CD4-positive, alpha-beta T cell treated with Interferon gamma for 1 hour (primary cell): ENCODE results near the gene CCDC197.

ENCODE experiments used
- DNase-seq: peaks from one replicate; pipeline ENCODE4 v3.0.0-alpha.2; 2020

The CCDC197 gene

DNA sequence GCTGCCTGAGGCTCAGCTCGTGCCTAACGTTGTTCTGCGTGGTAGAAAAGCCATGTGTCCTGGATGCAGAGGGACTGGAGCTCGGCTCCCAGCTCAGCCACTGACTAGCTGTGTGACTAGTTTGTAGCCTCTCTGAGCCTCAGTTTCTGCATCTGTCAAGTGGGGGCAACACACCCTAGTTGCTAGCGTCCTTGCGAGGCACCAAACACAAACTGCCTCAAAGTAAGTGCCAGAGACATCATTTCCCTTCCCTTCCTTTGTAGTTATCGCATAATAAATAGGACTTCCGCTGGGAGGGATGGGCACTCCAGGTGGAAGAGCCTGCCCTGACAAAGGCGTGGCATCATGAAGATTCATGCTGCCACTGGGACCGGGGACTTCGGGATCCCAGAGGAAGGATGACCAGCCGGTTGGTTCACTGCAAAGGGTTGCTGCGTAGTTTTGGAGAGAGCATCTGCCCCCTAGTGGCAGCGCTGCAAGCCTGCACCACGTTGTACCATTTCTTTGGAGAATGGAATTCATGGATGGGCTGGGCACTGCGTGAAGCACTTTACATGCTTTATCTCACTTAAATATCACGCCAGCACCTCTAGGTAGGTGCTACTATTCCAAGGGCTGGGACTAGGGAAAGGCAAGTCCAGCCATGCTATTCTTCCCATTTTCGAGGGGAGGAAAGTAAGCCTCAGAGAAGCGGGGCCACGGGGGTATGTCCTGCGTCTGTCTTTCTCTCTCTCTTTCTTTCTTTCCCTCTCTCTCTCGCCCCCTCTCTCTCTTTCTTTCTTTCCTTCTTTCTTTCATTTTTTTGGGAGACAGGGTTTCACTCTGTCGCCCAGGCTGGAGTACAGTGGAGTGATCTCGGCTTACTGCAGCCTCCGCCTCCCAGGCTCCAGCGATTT is 4.6 kb downstream of the CCDC197 start:
- peak; percentile 58 for DNase-seq

DNA sequence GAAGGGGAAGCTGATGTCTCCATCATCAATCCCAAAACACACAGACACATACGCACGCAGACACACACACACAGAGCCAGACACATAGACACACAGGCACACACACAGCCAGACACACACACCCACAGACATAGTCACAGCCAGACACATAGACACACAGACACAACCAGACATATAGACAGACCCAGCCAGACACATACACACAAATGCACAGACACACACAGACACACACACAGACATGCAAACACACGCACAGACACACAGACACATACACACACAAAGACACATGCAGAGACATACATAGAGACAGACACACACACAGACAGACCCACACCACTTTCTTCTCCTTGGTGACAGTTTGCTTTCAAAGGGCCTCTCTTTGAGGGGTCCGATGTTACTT is 6.3 kb downstream of the CCDC197 start:
- DNase-seq, result no peak

DNA sequence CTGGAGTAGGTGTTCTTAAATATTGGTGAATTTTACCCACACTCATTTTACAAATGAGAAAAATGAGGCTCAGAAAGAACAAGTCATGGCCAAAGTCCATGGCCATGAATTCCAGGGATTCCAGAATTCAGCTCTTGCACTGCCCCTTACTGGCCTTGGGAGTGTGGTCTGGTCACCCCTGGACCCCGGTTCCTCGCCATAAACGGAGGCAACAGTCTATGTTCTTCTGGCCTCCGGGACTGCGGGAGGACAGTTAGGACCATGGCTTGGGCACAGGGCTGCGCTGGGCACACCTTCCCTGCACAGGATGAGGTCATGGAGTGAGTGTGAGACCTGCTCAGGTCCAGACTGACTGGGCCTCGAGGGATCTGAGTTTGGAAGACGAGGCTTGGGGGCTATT is 6.9 kb downstream of the CCDC197 start:
- no peak for DNase-seq

DNA sequence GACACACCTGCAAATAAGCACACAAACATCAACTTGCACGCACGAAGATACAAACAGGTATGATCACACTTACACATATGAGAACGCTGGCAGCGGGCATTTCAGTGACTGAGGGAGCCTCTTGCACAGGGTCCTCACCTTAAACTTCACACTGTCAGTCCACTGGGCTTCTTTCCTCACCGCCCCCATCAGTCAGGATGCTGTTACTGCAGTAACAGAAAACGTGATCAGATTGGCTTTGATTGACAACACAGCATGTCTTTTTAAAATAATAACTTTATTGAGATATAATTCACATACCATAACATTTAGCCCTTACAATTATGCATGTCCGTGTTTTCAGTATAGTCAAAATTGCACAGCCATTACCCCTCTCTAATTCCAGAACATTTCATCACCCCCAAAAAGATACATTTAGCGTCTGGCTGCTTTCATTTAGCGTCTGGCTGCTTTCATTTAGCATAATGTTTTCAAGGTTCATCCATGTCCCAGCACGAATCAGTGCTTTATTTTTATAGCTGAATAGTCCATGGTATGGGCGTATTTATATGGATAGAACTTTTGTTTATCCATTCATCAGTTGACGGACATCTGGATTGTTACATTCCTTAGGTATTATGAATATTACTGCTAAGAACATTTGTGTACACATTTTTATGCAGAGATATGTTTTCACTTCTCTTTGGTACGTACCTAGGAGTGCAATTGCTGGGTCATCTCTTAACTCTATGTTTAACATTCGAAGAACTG is 8.4 kb downstream of the CCDC197 start:
- DNase-seq, result no peak

DNA sequence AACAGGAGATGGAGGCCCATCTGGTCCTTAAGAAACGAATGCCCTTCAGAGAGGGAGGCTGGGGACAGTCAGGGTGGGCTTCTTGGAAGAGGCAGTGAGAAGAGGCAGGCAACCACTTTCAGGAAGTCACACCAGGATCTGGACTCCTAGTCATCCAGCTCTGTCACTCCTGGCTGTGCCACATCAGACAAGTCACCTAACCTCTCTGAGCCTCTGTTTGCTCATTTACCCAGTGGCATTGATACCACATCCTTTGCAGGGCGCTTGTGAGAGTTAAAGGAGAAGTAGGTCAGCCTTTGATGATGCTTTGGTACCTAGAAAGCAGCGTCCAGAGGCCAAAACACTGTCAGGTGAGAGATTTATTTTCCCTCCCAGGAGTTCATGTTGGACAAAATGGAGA is 11.1 kb downstream of the CCDC197 start:
- DNase-seq, result no peak

DNA sequence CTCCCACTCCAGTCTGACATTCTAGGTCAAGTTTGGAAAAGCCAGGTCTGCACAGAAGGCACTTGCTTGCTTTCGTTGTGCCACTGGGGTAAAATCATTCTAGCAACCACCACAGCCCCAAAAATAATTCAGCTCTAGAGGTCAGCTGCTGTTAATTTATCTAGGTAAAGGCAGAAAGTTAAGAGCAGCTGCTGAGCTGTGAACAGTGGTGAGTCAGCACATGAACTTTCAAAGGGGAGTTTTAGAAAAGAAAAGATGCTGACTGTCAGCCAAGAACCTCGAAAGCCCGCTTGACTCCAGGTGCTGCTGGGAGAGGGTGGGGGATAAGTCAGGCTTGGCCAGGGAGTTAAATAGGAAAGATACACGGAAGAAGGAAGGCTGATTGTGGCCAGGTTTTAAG is 12.7 kb downstream of the CCDC197 start:
- DNase-seq, result no peak

DNA sequence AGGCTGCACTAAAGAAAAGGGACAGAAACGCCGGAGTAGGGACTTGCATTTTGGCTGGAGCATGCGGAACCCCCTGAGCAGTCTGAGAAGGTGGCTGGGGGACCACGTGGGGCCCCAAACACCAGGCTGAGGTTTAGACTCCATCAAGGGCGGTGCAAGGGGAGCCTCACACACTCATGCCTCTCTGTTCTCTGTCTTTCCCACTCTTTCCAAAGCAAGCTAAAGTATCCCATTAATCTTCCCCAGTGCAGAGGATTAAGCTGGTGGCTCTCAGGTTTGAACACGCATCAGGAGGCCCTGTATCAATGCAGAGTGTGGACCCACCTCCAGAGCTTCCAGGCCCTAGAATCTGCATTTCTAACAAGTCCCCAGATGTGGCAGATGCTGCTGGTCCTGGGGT is 13.5 kb downstream of the CCDC197 start:
- no peak for DNase-seq

DNA sequence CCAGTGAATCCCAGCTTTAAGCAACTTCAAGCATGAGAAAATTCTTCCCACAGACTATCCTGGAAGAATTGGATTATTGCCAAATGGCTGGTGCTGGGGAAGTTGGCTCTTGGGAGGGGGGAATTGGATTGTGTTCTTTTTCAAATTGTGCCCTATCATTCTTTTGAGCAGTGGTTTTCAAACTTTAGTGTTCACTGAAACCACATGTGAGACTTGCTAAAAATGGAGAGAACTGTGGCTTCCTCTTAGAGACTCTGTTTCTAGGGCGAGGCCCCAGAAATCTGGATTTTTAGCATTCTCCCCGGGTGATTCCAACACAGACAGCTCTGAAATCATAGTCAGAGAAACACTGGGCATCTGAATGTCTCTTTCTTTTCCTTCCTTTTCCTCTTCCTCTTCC is 14.7 kb downstream of the CCDC197 start:
- DNase-seq, result no peak

DNA sequence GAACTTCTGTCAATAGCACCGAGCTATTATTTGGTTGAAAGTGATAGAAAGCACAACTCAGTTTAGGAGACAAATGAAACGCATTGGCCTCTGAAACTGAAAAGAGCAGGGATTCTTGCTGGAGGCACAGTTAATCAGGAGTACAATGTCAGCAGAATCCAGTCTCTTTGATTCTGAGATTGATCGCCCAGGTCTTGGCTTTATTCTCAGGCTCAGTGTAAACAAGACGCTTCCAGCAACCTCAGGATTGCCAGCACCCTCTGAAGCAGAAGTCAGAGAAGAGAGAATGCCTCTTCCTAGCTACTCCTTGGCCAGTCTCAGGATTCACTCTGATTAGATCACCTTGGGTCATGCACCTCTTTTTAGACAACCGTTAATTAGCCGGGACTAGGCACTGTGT is 17.3 kb downstream of the CCDC197 start:
- DNase-seq, result no peak

DNA sequence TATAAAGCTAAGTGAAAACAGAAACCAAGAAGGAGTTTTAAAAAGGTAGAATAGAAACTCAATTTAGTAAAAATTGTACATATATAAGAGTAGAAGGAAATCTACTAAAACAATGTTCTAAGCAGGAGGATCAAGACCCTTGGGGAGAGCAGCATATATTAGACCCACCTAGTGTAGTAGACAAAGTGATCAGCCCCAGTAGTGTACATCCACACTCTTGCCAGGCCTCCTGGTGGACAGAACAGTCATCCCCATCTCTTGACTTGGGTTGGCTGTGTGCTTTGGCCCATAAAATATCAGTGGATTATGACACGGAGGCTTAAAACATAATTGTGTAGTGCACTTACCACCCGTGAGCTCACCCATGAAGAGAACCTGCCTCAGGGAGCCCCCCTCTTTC is 18.1 kb downstream of the CCDC197 start:
- DNase-seq, result no peak

DNA sequence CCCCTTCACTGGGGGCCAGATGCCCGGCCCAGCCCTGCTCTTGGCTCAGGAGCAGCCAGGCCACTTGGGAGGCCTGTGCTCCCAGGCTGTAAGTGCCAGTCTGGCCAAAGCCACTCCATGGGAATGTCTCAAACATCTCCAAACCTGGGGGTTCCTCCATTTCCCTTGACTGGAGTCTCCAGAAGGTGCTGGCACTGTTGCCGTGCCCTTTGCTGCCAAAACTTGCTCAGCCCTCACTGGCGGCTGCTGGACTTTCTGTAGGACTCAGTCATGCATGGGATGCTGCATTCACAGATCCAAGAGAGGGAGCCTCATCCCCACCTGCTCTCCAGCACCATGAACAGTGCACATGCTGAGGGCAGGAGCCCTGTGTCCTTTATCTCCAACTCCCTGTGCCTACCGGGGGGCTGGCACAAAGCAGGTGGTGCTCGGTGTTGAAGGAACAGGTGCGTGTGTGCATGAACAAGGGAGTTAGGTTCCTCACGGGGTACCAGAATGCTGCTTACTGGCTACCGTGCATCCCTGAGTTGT is 19.4 kb downstream of the CCDC197 start:
- DNase-seq, result no peak

DNA sequence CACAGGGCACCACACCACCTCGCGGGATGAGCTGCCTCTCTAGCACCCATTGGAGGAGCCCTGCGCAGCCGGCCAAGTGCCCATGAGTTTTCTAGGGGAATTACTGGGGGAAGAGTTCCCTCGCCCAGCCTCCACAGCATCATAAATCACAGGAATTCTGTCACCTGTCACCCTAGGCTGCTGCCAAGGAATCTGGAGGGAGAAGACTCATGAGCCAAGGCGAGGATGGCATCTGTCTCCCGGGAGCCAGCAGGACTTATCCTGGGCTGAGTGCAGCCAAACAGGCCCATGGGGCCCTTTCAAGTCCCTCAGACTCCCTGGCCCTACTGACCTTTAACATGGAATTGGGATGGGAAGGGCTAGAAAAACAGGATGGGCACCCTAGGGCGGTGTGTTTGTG is 21.2 kb downstream of the CCDC197 start:
- DNase-seq, result no peak

DNA sequence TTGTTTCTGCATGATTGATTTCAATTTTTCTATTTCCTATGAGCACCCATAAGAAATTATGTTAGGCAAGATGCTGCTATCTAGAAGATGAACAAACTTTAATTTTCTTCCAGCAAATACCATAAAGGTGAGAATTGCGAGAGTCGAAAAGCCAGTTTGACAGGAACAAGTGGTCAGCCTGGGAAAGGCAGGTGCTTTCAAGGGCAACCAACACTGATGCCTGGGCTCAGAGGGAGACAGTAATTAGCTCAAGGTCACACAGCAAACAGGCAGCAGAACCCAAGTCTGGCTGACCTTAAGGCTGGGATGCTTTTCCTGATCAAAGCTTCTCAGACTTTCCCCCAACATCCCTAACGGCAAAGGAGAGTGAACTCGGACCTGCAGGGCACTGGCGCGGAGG is 22.2 kb downstream of the CCDC197 start:
- no peak for DNase-seq

DNA sequence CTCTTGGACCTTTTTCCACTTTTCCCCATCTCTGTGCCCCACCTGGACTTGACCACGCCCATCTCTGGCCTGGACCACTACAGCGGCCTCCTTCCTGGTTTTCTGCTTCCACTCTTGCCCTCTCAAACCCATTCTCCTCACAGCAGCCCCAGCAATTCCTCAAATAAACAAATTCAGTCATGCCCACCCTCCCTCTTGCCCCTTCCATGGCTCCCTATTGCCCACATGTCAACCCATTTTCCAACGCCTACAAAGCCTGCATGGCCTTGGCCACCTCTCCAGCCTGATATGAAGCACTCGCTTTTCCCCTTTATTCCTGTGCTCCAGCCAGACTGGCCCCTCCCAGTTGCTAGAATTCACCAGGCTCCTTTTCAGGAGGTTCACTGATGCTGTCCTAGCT is 23.2 kb downstream of the CCDC197 start:
- DNase-seq, result no peak

DNA sequence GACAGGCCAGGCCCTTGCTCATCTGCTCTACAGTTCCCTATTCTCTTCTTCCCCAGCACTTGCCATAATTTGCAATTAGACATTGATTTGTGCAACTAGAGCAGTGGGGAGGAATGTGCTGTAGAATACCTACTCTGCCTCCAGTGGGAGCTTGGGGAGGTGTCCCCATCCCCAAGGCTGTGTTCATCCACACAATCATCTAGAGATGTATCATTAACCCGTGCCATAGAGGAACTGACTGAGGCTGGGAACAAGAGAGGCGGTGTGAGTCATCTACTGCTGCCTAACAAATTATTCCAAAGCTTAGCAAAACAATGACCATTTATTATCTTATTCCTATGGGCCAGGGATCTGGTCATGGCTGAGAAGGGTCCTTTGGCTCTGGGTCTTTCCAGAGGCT is 23.9 kb downstream of the CCDC197 start:
- no peak for DNase-seq

DNA sequence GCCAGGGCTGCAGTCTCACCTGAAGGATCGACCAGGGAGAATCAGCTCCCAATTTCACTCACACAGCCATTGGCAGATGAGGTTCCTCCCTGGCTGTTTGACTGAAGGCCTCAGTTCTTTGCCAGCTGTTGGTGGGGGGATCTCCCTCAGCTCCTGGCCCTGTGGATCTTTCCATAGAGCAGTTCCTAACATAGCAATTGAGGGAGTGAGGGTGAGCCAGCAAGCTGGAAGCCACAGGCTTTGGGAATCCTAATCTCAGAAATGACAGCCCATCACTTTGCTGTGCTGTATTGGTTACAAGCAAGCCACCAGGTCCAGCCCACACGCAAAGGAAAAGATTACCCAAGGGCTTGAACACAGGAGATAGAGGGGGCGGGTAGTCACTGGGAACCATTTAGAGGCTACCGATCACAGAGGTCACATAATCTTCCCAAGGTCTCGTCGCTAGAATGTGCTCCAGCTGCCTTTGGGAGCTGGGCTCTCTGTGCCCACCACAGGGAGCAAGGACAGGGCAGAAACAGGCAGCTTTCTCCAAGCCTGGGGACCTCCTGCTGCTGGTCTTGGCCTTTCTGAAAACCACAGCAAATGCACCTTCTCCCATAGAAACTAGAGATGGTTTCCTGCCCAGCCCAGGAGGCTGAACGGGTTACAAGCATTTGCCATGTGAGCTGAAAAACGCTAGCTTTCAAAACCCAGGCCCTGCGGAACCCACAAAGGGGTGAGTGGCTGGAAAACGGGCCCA is 24.5 kb downstream of the CCDC197 start:
- no peak for DNase-seq

DNA sequence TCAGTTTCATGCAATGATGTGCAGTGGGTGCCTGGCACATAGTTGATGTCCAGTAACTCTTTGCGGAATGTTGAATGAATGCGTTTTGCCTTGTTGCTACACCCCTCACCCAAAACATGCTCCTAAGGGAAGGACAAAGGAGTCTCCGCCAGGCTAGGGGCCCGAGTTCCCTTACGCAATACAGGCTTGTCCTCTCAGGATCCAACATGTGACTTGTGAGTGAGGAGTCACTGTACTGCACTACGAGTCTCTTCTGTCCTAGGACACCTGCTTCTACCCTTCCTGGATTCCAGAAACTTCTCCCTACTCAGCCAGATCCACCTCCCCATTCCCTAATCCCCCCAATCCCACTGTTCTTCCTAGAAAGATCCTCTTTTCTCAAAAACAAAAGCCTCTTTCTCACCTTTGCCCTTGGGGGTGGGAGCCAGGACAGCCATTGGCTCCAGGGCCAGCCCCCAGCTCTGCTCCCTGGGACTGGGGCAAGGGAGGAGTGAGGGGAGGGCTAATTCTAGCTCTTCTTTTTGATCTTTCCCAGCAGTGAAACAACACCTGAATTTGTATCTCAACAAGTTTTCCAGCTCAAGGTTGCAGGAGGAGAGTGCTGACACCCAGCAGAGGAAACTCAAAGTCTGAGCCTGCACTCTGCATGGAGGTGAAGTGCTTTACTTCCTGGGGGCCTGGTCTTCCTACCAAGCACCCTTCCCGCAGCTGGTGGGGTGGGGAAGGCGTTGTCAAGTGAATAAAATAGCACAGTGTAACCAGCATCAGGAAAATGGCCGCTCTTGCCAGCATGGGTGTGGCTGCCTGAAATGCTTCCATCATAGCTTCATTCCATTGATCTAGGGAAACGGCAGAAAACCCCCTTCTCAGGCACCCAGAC is 25.7 kb downstream of the CCDC197 start:
- no peak for DNase-seq

DNA sequence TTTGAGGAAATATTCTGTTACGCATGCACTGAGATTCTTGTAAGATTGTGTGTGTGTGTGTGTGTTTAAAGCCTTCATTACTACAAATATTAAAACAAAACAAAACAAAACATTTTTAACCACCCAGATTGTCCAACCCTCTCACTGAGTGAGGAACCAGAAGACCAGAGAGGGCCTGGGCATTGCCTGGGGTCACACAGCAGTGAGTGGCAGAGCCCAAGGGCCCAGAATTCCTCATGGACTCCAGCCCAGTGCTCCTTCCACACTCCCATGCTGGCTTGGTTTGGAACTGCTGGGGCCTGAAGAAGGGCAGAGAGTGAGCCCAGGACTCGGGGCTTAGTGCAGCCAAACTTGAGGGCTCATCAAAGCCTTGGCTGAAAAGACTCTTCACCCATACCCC is 27.4 kb downstream of the CCDC197 start:
- DNase-seq, result no peak

DNA sequence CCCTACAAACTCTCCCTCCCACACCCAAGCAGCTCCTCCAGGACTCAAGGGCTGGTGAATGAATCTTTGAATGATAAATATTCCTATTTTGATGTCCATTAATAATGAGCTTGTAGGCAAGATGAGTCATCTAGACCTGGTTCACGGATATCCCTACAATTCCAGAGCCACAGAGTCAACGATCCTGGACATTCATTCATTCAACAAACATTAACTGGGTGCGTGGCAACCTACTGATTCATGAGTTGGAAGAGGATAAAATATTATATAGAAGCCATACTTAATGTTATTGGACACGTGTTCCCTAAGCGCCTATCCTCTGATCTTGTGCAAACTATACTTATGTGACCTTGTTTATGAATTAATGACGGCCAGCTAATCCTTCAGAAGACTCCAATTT is 28.6 kb downstream of the CCDC197 start:
- DNase-seq, result no peak

DNA sequence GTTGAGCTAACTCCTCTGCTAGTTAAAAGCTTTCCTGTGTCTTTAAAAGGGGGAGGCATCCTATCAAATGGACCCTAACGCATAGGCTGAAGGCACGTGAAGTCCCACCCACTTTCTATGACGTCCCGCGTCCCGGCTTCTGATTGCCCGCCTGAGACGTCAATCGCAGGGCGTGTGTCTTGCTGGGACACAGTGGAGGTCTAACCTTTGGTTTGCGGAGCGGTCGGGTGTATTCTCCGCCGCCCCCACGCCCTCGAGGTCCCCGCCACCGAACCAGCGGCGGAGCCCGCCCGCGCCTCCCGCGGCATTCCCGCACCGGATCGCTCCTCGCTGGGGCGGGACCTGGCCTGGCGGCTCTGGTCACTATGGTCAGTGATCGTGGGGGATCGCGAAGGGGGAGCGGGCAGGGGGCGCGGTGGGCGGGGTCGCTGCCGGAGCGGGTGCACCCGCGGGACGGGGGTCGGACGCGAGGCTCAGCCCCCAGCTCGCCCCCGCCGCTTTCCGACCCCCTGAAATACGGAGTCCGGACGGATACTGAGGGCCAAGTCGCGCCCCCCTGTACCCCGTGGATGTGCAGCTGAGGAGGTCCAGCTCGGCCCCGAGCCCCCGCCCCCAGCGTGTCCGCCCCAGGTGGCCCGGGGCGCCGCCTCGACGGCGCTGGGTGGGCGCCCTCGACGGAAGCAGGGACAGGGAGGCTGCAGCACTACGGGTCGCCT is 29.2 kb downstream of the CCDC197 start, which contains the start of gene OTUB2:
Gene OTUB2 (plus strand): TSS at position 168 of the 716 bp plus-strand sequence. CDS start 198 bp downstream, at position 366.
- peak; percentile 98 for DNase-seq

DNA sequence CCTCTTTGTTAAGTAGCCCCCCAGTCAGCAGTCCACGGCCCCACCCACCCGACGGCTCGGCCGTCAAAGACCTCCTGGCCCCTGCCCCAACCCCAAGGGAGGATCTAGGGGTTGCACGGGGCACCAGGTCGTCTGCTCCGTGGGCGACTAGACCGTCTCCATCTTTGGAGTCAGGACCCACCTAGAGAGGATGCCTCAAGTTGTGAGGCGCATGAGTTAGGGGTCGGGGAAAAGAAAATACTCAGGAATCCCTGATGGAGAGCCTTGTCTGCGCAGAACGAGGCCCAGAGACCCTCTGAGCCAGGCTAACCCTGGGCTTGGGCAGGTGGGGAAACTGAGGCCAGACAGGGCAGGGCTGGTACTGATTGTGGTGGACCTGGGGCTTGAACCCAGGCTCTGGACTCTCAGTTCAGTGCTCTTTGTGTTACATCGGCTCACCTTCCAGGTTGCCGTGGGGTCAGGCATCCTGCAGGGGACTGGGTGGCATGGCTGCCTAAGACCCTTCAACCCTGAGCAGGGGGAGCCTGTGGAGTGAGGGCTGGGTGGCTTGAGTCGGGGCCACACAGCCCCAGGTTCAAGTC is 29.9 kb downstream of the CCDC197 start:
- no peak for DNase-seq
